Epithelial cell of umbilical artery (primary cell): ENCODE measurements around the gene RFPL2. TPM values are rescaled to one million over a fixed set of nuclear protein-coding genes. Genes with fewer than 3 reads are reported as not detected.

Source experiments
- total RNA-seq: library from RNA; depleted of rRNA; stranded (reverse); fragments of >200 nt; gene quantifications from 2 replicates; pipeline ENCODE4 v1.2.3, GENCODE V29; 2014

The RFPL2 gene
- total RNA-seq, result 0.32 TPM in 1 of 2 replicates, not detected in the other

DNA sequence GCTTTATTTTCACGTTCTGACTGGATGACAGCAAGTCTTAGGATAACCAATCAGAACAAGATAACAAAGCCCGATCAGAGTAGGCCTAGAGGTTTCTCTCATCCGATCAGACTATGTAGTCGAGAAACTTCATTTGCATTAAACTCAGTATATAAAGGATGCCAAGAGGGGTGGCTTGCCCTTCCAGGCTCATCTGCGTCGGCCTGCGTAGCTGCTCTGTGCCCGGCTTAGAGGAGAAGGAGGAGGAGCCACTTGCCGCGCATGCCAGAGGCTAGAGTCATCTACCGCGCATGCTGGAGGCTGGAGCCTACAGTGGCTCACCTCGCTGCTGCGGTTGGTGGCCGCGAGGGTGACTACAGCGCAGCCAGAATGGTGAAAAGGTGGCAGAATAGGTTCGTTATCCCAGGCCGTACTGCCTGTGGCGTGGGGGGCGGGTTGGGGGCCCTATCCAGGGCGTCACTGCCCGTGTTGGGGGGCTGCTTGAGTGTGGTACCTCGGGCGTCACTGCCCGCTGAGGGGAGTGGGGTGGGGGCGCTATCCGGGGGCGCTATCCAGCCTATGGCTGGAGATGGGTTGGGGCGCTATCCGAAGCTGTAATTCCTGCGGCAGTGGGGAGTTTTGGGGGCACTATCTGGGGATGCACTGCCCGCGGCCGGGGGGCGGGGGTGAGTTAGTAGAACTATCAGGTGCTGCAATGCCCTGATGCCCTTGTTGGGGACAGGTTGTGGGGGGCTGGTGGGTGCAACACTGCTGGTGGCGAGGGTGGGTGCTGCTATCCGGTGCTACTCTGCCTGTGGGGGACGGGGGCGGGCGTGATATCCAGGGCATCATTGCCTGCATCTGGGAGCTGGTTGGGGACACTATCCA lies at the start of gene RFPL2:
Gene RFPL2 (minus strand): TSS at position 218 of the 867 bp plus-strand sequence. CDS start 2,622 bp downstream, outside the sequence.

GRCh38 chr22:32158712-32159533 lies 46.0 kb downstream of the RFPL2 start, which contains the start of gene C22orf42:
Gene C22orf42 (minus strand): TSS chr22:32159303. CDS start chr22:32159215, 88 bp downstream.

Other genes starting within 250 kb of the RFPL2 start
- 0.32 TPM in 1 of 2 replicates, not detected in the other for gene SLC5A1, start 161.8 kb downstream of the RFPL2 start, total RNA-seq
- not detected in 2 replicates for gene C22orf42, start 45.8 kb downstream of the RFPL2 start, total RNA-seq
- gene SLC5A4, start 50.3 kb upstream of the RFPL2 start, total RNA-seq, result 0.65 and 1.1 TPM in 2 replicates
- not detected in 2 replicates for gene RFPL3, start 152.8 kb upstream of the RFPL2 start, total RNA-seq
- gene RTCB, start 207.2 kb upstream of the RFPL2 start, total RNA-seq, result 192 and 193 TPM in 2 replicates